Islet of Langerhans (tissue), 1 donor: Measurements from ENCODE around the gene PCAT6.

Experiments
- FAIRE-seq: peaks from one replicate; lab custom pipeline; 2011; peaks lifted over from hg19 to GRCh38; lab: Jason Lieb, UNC

PCAT6 gene

GRCh38 chr1:202850593-202851362 is 40.0 kb downstream of the PCAT6 start:
- no peak for FAIRE-seq

GRCh38 chr1:202852163-202852904 is 41.6 kb downstream of the PCAT6 start:
- FAIRE-seq = no peak

DNA sequence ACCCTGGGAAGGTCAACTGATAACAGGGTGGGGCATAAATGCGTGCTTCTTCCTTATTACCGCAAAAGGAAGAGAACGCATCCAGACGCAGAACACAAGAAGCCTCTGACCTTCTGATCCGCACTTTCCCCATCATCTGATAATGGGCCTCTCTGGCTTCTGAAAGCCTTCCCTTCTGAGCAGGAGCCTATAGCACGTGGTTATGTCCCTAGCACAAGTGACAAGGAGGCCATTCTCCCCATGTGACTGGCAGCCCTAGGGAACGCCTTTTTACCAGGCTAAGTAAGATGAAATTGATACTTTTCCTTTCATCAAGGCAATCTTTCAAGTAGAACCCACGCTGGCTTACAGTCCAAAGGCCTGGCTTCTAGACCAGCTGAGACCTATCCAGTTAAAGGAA is 44.0 kb downstream of the PCAT6 start:
- no peak for FAIRE-seq

DNA sequence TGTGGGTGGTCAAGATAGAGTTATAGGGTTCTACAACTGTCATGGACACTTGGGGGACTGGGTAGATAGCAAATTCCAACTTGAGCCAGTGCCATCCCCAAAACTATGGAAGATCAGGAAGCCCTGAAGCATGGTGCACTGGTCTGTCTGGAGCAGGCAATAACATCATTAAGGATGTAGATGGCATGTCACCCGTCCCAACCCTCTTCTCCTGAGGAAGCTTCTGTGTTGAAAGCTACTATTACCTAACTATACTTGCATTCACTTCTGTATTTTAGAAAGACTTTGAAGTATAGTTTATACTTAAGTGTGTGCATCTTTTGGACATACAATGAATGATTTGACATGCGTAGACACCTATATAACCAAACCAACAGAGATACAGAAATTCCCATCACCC is 45.3 kb downstream of the PCAT6 start:
- no peak for FAIRE-seq

GRCh38 chr1:202857136-202857610 is 46.4 kb downstream of the PCAT6 start:
- FAIRE-seq = no peak

GRCh38 chr1:202858331-202858730 is 47.6 kb downstream of the PCAT6 start:
- no peak for FAIRE-seq

DNA sequence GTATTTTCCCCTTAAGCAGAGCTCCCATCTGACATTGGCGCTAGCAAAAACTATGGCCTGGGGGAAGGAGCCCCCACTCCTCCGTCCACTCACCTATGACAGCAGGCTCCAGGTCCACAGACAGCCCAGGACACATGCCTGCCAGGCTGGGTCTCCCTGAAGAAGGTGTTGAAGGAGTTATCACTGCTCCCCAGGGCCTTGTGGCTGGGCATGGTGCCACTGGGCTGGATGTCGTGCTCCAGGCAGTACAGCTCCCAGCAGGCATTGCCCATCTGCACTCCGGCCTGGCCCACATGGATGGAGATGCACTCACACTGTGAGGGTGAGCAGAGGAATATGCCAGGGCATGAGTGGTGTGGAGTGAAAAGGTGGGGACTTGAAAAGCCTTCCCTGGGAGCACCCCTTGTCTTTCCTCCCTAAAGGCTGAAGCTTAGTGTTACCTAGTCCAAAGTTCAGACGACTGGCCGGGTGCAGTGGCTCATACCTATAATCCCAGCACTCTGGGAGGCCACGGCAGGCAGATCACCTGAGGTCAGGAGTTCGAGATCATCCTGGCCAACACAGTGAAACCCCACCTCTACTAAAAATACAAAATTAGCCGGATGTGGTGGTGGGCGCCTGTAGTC is 48.1 kb downstream of the PCAT6 start:
- FAIRE-seq = no peak

GRCh38 chr1:202860744-202861419 is 50.1 kb downstream of the PCAT6 start:
- FAIRE-seq = no peak
